GM12874 (cell line): ENCODE results near the gene SLC13A3.

ENCODE experiments used
- CTCF ChIP-seq: IDR thresholded peaks from 2 replicates; pipeline ENCODE4 v1.5.1; 2011; ENCODE audit warnings: low read depth, mild to moderate bottlenecking, control low read depth, low read length, moderate library complexity; ENCODE audit not compliant: insufficient read depth

The SLC13A3 gene

GRCh38 chr20:46571418-46571817 is 79.8 kb downstream of the SLC13A3 start:
- no peak for TF ChIP-seq CTCF

GRCh38 chr20:46570956-46571355 is 80.3 kb downstream of the SLC13A3 start:
- no peak for TF ChIP-seq CTCF

GRCh38 chr20:46569961-46570360 is 81.3 kb downstream of the SLC13A3 start:
- TF ChIP-seq CTCF: no peak

- no peak for TF ChIP-seq CTCF
These were observed 82.6 kb downstream of the SLC13A3 start for GRCh38 chr20:46568570-46569129.

- no peak for TF ChIP-seq CTCF
These were observed 85.1 kb downstream of the SLC13A3 start for GRCh38 chr20:46566125-46566524.

- no peak for TF ChIP-seq CTCF
These were observed 86.9 kb downstream of the SLC13A3 start for GRCh38 chr20:46564241-46564957.

- no peak for TF ChIP-seq CTCF
These were observed 87.4 kb downstream of the SLC13A3 start for GRCh38 chr20:46563860-46564221.
